PC-9 (cell line): Measurements from ENCODE around the gene CTDNEP1.

Experiments used
- CTCF ChIP-seq: fragments of 200-600 bp; sonication (generic); conservative IDR thresholded peaks from 2 replicates; pipeline ENCODE4 v1.6.1; 2017; ENCODE audit warnings: mixed run types, antibody characterized with exemption, mild to moderate bottlenecking, moderate library complexity
- EZH2 ChIP-seq: fragments of 200-600 bp; sonication (generic); IDR thresholded peaks from 2 replicates; pipeline ENCODE4 v1.8.0; 2017; ENCODE audit warnings: antibody characterized with exemption, low read depth

- no peak for TF ChIP-seq CTCF
- TF ChIP-seq EZH2 = no peak
Measured at GRCh38 chr17:7222972-7223292, 28.6 kb downstream of the CTDNEP1 start.
